HG03521 (cell line): ENCODE results near the gene PREP.
"Not testable (repeated sequence)": the region's sequence is repeated elsewhere in the genome, so short reads cannot be mapped to it uniquely, and the experiment has no call there.

ENCODE experiments used
- ATAC-seq: cut with Tn5 transposase; IDR thresholded peaks from one replicate; pipeline ENCODE4 v1.9.1; 2021; ENCODE audit warnings: mild to moderate bottlenecking, moderate library complexity; ENCODE audit not compliant: unreplicated experiment

PREP gene

GRCh38 chr6:105345506-105345905, 57.4 kb downstream of the PREP start:
- no peak for ATAC-seq

GRCh38 chr6:105344881-105345370, 58.0 kb downstream of the PREP start:
- no peak for ATAC-seq

- not testable (repeated sequence) for ATAC-seq
Measured at GRCh38 chr6:105338350-105338983, 64.4 kb downstream of the PREP start.

GRCh38 chr6:105336986-105337385, 65.9 kb downstream of the PREP start:
- no peak for ATAC-seq

GRCh38 chr6:105332576-105332975, 70.3 kb downstream of the PREP start:
- no peak for ATAC-seq

- ATAC-seq, result no peak
Measured at GRCh38 chr6:105331927-105332326, 71.0 kb downstream of the PREP start.

- ATAC-seq, result no peak
Measured at GRCh38 chr6:105330913-105331312, 72.0 kb downstream of the PREP start.

GRCh38 chr6:105330364-105330763, 72.5 kb downstream of the PREP start:
- ATAC-seq, result no peak

GRCh38 chr6:105326833-105327770, 75.8 kb downstream of the PREP start:
- ATAC-seq, result no peak

- ATAC-seq, result no peak
Measured at GRCh38 chr6:105326216-105326615, 76.7 kb downstream of the PREP start.

GRCh38 chr6:105324386-105324950, 78.4 kb downstream of the PREP start:
- no peak for ATAC-seq

- ATAC-seq, result no peak
Measured at GRCh38 chr6:105322499-105323225, 80.2 kb downstream of the PREP start.

- no peak for ATAC-seq
Measured at GRCh38 chr6:105321728-105322127, 81.2 kb downstream of the PREP start.

GRCh38 chr6:105321207-105321606, 81.7 kb downstream of the PREP start:
- ATAC-seq, result no peak

GRCh38 chr6:105320765-105321164, 82.1 kb downstream of the PREP start:
- no peak for ATAC-seq

- no peak for ATAC-seq
Measured at GRCh38 chr6:105320271-105320670, 82.6 kb downstream of the PREP start.

GRCh38 chr6:105319331-105319730, 83.6 kb downstream of the PREP start:
- ATAC-seq, result no peak

GRCh38 chr6:105318660-105319059, 84.2 kb downstream of the PREP start:
- no peak for ATAC-seq

GRCh38 chr6:105317607-105318533, 85.0 kb downstream of the PREP start:
- no peak for ATAC-seq

GRCh38 chr6:105313211-105313610, 89.7 kb downstream of the PREP start:
- no peak for ATAC-seq
